ENCODE results near the gene LRCOL1. TPM values are rescaled to one million over a fixed set of nuclear protein-coding genes. Genes with fewer than 3 reads are reported as not detected.

LRCOL1 gene
- total and polyA plus RNA-seq, 2 experiments from 2014 or later: 1.7 TPM; not detected in 1

DNA sequence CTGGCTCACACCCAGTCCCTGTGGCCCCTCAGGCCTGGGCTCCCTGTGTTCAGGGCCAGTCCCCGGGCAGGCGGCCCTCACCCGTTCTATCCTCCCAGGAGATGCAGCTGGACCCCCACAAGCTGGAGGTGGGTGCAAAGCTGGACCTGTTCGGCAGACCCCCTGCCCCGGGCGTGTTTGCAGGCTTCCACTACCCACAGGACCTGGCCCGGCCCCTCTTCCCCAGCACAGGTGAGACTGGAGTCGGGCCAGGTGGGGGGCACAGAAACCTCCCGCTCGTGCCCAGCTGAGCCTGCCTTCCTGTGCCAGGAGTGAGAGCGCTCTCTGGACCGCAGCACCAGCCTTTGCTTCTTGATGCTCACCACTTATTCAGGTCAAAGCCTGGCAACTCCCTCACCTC, 33.7 kb downstream of the LRCOL1 start:
- Histone ChIP-seq H3K27me3 (ENCODE audit: insufficient read depth) (0 out of 2 replicates have a peak, but pooled peaks cover 2% of the 10 kb centered on the region), H3F3A (replicated peaks; ENCODE audit: low read depth) (peaks cover 20% of the 10 kb centered on the region), H3K4me1 (ENCODE audit: insufficient read depth) (no peaks in the 10 kb centered on the region), H2AFZ (no peak overlapping the region), H3K9me2 (ENCODE audit: insufficient read depth) (no peaks in the 10 kb centered on the region), H4K20me1 (replicated peaks; ENCODE audit: insufficient read depth) (peaks cover 27% of the 10 kb centered on the region), H3K27ac (ENCODE audit: low read depth) (no peak overlapping the region), H3K4me3 (no peak overlapping the region), H3K4me2 (no peak overlapping the region), H3K36me3 (ENCODE audit: insufficient read depth) (no peaks in the 10 kb centered on the region), H3K79me2 (replicated peaks; ENCODE audit: insufficient read depth) (no peaks in the 10 kb centered on the region)
- Mint-ChIP-seq H3K27me3 (ENCODE audit: insufficient read depth, low read depth, poor library complexity) (peaks cover 27% of the 10 kb centered on the region), H3K36me3 (ENCODE audit: low read depth) (peaks cover 40% of the 10 kb centered on the region), H3K9me3 (no peaks in the 10 kb centered on the region), H3K4me3 (no peak overlapping the region), H3K27ac (no peak overlapping the region), H3K4me1 (peaks cover 3% of the 10 kb centered on the region; the same call in 1 of the 3 replicates)
- DNase-seq (ENCODE audit: low spot score) (no peak), ATAC-seq (no peak)
- no peak for TF ChIP-seq CTCF (conservative IDR thresholded peaks at IDR 0.05; ENCODE audit: low read depth in 2 of 2)
- TF ChIP-seq, protein P1, sequence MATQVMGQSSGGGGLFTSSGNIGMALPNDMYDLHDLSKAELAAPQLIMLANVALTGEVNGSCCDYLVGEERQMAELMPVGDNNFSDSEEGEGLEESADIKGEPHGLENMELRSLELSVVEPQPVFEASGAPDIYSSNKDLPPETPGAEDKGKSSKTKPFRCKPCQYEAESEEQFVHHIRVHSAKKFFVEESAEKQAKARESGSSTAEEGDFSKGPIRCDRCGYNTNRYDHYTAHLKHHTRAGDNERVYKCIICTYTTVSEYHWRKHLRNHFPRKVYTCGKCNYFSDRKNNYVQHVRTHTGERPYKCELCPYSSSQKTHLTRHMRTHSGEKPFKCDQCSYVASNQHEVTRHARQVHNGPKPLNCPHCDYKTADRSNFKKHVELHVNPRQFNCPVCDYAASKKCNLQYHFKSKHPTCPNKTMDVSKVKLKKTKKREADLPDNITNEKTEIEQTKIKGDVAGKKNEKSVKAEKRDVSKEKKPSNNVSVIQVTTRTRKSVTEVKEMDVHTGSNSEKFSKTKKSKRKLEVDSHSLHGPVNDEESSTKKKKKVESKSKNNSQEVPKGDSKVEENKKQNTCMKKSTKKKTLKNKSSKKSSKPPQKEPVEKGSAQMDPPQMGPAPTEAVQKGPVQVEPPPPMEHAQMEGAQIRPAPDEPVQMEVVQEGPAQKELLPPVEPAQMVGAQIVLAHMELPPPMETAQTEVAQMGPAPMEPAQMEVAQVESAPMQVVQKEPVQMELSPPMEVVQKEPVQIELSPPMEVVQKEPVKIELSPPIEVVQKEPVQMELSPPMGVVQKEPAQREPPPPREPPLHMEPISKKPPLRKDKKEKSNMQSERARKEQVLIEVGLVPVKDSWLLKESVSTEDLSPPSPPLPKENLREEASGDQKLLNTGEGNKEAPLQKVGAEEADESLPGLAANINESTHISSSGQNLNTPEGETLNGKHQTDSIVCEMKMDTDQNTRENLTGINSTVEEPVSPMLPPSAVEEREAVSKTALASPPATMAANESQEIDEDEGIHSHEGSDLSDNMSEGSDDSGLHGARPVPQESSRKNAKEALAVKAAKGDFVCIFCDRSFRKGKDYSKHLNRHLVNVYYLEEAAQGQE (IDR thresholded peaks at IDR 0.05; ENCODE audit: unreplicated experiment): no peak
- no peak for TF ChIP-seq EZH2phosphoT487 (IDR thresholded peaks at IDR 0.05; ENCODE audit: unreplicated experiment)
- no peak for TF ChIP-seq CREB1 (CRISPR knock-in tag; IDR thresholded peaks at IDR 0.05; ENCODE audit: low read depth)
- TF ChIP-seq ETS1 (IDR thresholded peaks at IDR 0.05): no peak
- no peak for TF ChIP-seq NANOG (IDR thresholded peaks at IDR 0.05; ENCODE audit: borderline replicate concordance)
- no peak for TF ChIP-seq STAT1 (IDR thresholded peaks at IDR 0.05; ENCODE audit: unreplicated experiment)
- no peak for TF ChIP-seq ZNF331 (CRISPR knock-in tag; IDR thresholded peaks at IDR 0.05; ENCODE audit: low read depth)
- TF ChIP-seq ZNF114 (CRISPR knock-in tag; IDR thresholded peaks at IDR 0.05): no peak
- TF ChIP-seq POLR2AphosphoS5 (IDR thresholded peaks at IDR 0.05; ENCODE audit: low read depth): no peak
- TF ChIP-seq EZH2 (IDR thresholded peaks at IDR 0.05; ENCODE audit: low read depth, unreplicated experiment): no peak
- TF ChIP-seq JUNB (IDR thresholded peaks at IDR 0.05; ENCODE audit: unreplicated experiment): no peak
